ENCODE measurements around the gene AFAP1L2.
"Not testable (repeated sequence)": the region's sequence is repeated elsewhere in the genome, so short reads cannot be mapped to it uniquely, and the experiment has no call there.

Gene AFAP1L2

GRCh38 chr10:114337510-114338462, 66.5 kb downstream of the AFAP1L2 start:
- no peak overlapping the region for H3K27ac ChIP-seq
- no peak for DNase-seq (ENCODE audit: low spot score)
- TF ChIP-seq CTCF (IDR thresholded peaks at IDR 0.05), result no peak
- H3K4me3 ChIP-seq, result no peak overlapping the region

GRCh38 chr10:114336823-114337509, 67.3 kb downstream of the AFAP1L2 start:
- TF ChIP-seq CTCF (IDR thresholded peaks at IDR 0.05), result no peak
- H3K4me3 ChIP-seq, result no peak overlapping the region
- no peak overlapping the region for H3K27ac ChIP-seq
- no peak for DNase-seq (ENCODE audit: low spot score)

GRCh38 chr10:114335614-114336013, 68.7 kb downstream of the AFAP1L2 start:
- no peak for DNase-seq (ENCODE audit: low spot score)
- Histone ChIP-seq H3K27ac (no peak overlapping the region), H3K4me3 (no peak overlapping the region)
- no peak for TF ChIP-seq CTCF (IDR thresholded peaks at IDR 0.05)

- no peak for DNase-seq (ENCODE audit: low spot score)
- no peak overlapping the region for H3K27ac ChIP-seq
Observed at GRCh38 chr10:114334301-114334700, 70.0 kb downstream of the AFAP1L2 start.

GRCh38 chr10:114333441-114333840, 70.9 kb downstream of the AFAP1L2 start:
- not testable (repeated sequence) for DNase-seq (ENCODE audit: low spot score); H3K4me3 ChIP-seq
- peak overlapping the region; percentile 58 to 81 for H3K27ac ChIP-seq

More at GRCh38 chr10:114334301-114334700, 70.0 kb downstream of the AFAP1L2 start:
- TF ChIP-seq CTCF (IDR thresholded peaks at IDR 0.05), result no peak
- no peak overlapping the region for H3K4me3 ChIP-seq

GRCh38 chr10:114332301-114333192, 71.8 kb downstream of the AFAP1L2 start:
- Histone ChIP-seq H3K4me3 (no peak overlapping the region), H3K27ac (peak overlapping the region; percentile 58 to 81)
- DNase-seq (ENCODE audit: low spot score), result no peak

More at GRCh38 chr10:114332301-114333192, 71.8 kb downstream of the AFAP1L2 start:
- no peak for TF ChIP-seq CTCF (IDR thresholded peaks at IDR 0.05)
